ENCODE data around the gene ACTBL2.
"Not testable (repeated sequence)": the region's sequence is repeated elsewhere in the genome, so short reads cannot be mapped to it uniquely, and the experiment has no call there.

Gene ACTBL2

GRCh38 chr5:57494104-57495098 is 11.8 kb upstream of the ACTBL2 start:
- DNase-seq, result no peak

GRCh38 chr5:57493034-57493433 is 10.4 kb upstream of the ACTBL2 start:
- no peak for DNase-seq

GRCh38 chr5:57492632-57493031 is 10.0 kb upstream of the ACTBL2 start:
- no peak for DNase-seq

GRCh38 chr5:57491369-57491965 is 8.9 kb upstream of the ACTBL2 start:
- no peak for DNase-seq

GRCh38 chr5:57488215-57488955 is 5.8 kb upstream of the ACTBL2 start:
- no peak for DNase-seq

- DNase-seq, result no peak
Measured at GRCh38 chr5:57486027-57486602, 3.5 kb upstream of the ACTBL2 start.

GRCh38 chr5:57478826-57479225 is 3.8 kb downstream of the ACTBL2 start:
- DNase-seq, result no peak

- no peak for DNase-seq
Measured at GRCh38 chr5:57476601-57477056, 6.0 kb downstream of the ACTBL2 start.

GRCh38 chr5:57470339-57470738 is 12.3 kb downstream of the ACTBL2 start:
- no peak for DNase-seq

- no peak for DNase-seq
Measured at GRCh38 chr5:57468481-57469163, 14.0 kb downstream of the ACTBL2 start.

- no peak for DNase-seq
Measured at GRCh38 chr5:57466544-57466943, 16.1 kb downstream of the ACTBL2 start.

GRCh38 chr5:57460056-57460455 is 22.6 kb downstream of the ACTBL2 start:
- DNase-seq, result not testable (repeated sequence)

GRCh38 chr5:57458443-57458842 is 24.2 kb downstream of the ACTBL2 start:
- no peak for DNase-seq

- no peak for DNase-seq
Measured at GRCh38 chr5:57456531-57457135, 26.0 kb downstream of the ACTBL2 start.

GRCh38 chr5:57455511-57456455 is 26.8 kb downstream of the ACTBL2 start:
- DNase-seq, result no peak

- no peak for DNase-seq
Measured at GRCh38 chr5:57454896-57455295, 27.7 kb downstream of the ACTBL2 start.

- no peak for DNase-seq
Measured at GRCh38 chr5:57453728-57454127, 28.9 kb downstream of the ACTBL2 start.

- DNase-seq, result no peak
Measured at GRCh38 chr5:57452885-57453284, 29.7 kb downstream of the ACTBL2 start.

- no peak for DNase-seq
Measured at GRCh38 chr5:57450991-57451876, 31.4 kb downstream of the ACTBL2 start.

GRCh38 chr5:57448751-57449150 is 33.9 kb downstream of the ACTBL2 start:
- no peak for DNase-seq

Data from activated CD4-positive, CD25-positive, alpha-beta regulatory T cell (primary cell).